Measurements from ENCODE around the gene CLIP2.

DNA sequence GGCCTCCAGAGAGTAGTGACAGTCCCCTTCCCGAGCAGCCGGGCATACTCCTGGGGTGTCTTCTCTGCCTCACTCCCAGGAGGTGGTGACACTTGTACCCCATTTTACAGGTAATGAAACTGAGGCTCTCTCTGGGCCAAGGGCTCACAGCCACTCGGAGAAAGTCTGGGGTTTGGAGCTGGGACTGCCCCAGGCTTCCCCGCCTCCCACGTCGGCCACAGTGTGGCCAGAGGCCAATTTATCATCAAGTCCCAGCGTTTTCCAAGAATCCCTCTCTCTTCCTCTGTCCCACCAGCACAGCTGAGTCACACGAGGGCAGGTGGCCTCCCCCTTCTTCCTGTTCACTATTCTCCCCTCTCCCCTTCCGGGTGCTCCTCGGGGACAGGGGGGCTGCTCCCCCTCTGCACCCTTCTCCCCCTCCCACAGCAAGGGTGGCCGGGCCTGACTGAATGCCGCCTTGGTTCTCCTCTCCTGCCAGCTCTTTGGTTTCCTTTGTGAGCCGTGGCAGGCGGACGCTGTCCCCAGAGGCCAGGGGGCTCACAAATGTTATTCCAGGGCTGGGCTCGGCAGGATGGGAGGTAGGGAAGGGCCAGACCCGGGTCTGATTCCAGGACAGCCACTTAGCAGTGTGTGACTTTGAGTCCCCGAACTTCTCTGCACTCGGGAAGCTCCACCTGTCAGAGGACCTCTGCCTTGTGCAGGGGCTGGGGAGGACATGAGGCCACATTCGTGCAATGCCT is 17.7 kb downstream of the CLIP2 start:
- TF ChIP-seq, protein P1, sequence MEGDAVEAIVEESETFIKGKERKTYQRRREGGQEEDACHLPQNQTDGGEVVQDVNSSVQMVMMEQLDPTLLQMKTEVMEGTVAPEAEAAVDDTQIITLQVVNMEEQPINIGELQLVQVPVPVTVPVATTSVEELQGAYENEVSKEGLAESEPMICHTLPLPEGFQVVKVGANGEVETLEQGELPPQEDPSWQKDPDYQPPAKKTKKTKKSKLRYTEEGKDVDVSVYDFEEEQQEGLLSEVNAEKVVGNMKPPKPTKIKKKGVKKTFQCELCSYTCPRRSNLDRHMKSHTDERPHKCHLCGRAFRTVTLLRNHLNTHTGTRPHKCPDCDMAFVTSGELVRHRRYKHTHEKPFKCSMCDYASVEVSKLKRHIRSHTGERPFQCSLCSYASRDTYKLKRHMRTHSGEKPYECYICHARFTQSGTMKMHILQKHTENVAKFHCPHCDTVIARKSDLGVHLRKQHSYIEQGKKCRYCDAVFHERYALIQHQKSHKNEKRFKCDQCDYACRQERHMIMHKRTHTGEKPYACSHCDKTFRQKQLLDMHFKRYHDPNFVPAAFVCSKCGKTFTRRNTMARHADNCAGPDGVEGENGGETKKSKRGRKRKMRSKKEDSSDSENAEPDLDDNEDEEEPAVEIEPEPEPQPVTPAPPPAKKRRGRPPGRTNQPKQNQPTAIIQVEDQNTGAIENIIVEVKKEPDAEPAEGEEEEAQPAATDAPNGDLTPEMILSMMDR (IDR thresholded peaks at IDR 0.05) = no peak
- TF ChIP-seq POLR2AphosphoS5 (IDR thresholded peaks at IDR 0.05; ENCODE audit: insufficient read depth in 1 of 2, low read depth in 1 of 2) = peak in 1 of 2 donors; percentile 35
- TF ChIP-seq POLR2A (IDR thresholded peaks at IDR 0.05) = no peak

Data from vagina (tissue), 2 donors.